Thymus (tissue), 11 donors: Measurements from ENCODE around the gene CPLANE1. TPM values are rescaled to one million over a fixed set of nuclear protein-coding genes. Genes with fewer than 3 reads are reported as not detected.

Experiments
- DNase-seq, 9 donors: peaks; one replicate each; pipeline ENCODE4 v3.0.0-alpha.2; 2013; ENCODE audit warnings: low spot score in 9 of 9, low read depth in 6 of 9, missing footprints in 1 of 9
- H3K27ac ChIP-seq, 2 donors: one replicate each; pipeline ENCODE4 v1.5.1; 2013; ENCODE audit warnings: control low read depth in 1 of 2, low read depth in 1 of 2, low read length in 1 of 2, mild to moderate bottlenecking in 1 of 2, moderate library complexity in 1 of 2
- H3K27me3 ChIP-seq, 2 donors: one replicate each; pipeline ENCODE4 v1.5.1; 2013; ENCODE audit warnings: low read length in 1 of 2; ENCODE audit not compliant: control insufficient read depth in 2 of 2, insufficient read depth in 1 of 2
- H3K36me3 ChIP-seq, 2 donors: one replicate each; pipeline ENCODE4 v1.5.1; 2013; ENCODE audit warnings: low read length in 1 of 2, mild to moderate bottlenecking in 1 of 2, moderate library complexity in 1 of 2; ENCODE audit not compliant: control insufficient read depth in 2 of 2, insufficient read depth in 2 of 2
- H3K4me1 ChIP-seq, 2 donors: one replicate each; pipeline ENCODE4 v1.5.1; 2013; ENCODE audit warnings: low read length in 2 of 2; ENCODE audit not compliant: control insufficient read depth in 2 of 2, insufficient read depth in 2 of 2
- H3K4me3 ChIP-seq, 2 donors: one replicate each; pipeline ENCODE4 v1.5.1; 2013; ENCODE audit warnings: low read length in 2 of 2, control low read depth in 1 of 2, mild to moderate bottlenecking in 1 of 2
- H3K9me3 ChIP-seq, 2 donors: one replicate each; pipeline ENCODE4 v1.5.1; 2013; ENCODE audit warnings: low read length in 1 of 2, mild to moderate bottlenecking in 1 of 2; ENCODE audit not compliant: control insufficient read depth in 2 of 2, insufficient read depth in 1 of 2
- WGBS: extraction: QIAGEN DNeasy Blood & Tissue Kit; methylation state at CpG from one replicate; pipeline ENCODE4 v1.1.7; 2013; 5-methylcytosine and 5-hydroxymethylcytosine counted together
- polyA plus RNA-seq: library from polyadenylated mRNA; stranded (reverse); fragments of 200-250 nt; gene quantifications from one replicate; pipeline ENCODE4 v1.2.3, GENCODE V29; 2013
- total RNA-seq: library from RNA; stranded (reverse); fragments of 120-200 nt; gene quantifications from one replicate; pipeline ENCODE4 v1.2.4, GENCODE V29; 2013
- donor health status: healthy.

Gene CPLANE1
- total and polyA plus RNA-seq, 2 donors, result 6.0 to 20.2 TPM

DNA sequence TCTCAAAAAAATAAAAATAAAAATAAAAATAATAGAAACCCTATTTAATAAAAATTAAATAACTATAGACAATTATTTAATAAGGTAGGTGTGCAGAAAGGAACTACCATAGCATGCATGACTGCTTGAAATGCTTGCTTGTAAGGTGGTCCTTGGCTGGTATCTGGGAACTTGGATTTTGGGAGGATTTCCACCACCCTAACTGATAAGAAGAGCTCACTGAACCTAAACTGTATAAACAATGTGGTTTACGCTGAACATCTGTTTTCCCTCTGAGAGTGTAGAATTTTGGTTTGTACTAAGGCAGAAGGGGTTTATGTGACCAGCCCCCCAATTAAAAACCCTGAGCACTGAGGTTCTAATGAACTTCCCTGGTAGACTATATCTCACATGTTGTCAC is 31.2 kb downstream of the CPLANE1 start:
- DNase-seq, result no peak
- Histone ChIP-seq H3K36me3 (peaks cover 15 to 34% of the 10 kb centered on the region in 2 donors), H3K4me1 (peaks cover 3 to 7% of the 10 kb centered on the region in 2 donors), H3K27me3 (no peaks in the 10 kb centered on the region), H3K4me3 (no peak overlapping the region), H3K27ac (no peak overlapping the region), H3K9me3 (no peaks in the 10 kb centered on the region)
- WGBS, result 100% methylated on average over 1 of the region's 1 CpG

DNA sequence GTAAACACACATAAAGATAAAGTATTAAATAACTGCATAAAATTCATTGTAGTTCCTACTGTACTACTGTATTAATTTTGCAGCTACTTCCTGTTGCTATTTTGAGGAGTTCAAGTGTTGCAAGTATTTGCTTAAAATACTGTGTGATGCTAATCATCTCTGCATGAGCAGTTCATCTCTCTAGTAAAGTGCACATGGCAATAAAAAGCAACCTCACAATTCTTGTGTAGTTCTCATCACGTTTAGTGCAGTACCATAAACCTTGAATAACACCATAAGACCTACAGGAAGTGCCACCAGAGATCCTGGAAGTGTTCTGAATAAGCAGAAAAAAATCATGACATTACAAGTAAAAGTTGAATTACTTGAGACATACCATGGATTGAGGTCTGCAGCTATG is 34.6 kb downstream of the CPLANE1 start:
- peak in 5 of 9 donors; percentile 8 to 43 (median 16) for DNase-seq
- H3K36me3 ChIP-seq, result peaks cover 23 to 28% of the 10 kb centered on the region in 2 donors
- no peaks in the 10 kb centered on the region for H3K9me3 ChIP-seq
- H3K27ac ChIP-seq, result peak overlapping the region in 1 of 2 donors; percentile 50
- no peak overlapping the region for H3K4me3 ChIP-seq
- no peaks in the 10 kb centered on the region for H3K27me3 ChIP-seq
- peaks cover 3 to 7% of the 10 kb centered on the region in 2 donors for H3K4me1 ChIP-seq
- WGBS, result 22% methylated on average over 1 of the region's 1 CpG

DNA sequence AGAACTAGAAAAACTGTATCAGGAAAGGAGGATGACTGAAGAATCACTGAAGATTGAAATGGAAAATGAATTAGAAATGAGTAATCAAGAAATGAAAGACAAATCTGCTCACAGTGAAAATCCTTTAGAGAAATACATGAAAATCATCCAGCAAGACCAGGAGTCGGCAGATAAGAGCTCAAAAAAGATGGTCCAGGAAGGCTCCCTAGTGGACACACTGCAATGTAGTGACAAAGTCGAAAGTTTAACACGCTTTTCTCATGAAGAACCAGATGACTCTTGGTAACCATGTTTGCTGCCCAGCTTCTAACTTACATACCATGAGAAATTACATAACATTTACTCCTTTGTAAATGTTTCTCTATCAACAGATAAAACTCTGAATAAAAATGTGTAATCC is 37.1 kb downstream of the CPLANE1 start:
- Histone ChIP-seq H3K4me1 (peaks cover 3 to 7% of the 10 kb centered on the region in 2 donors), H3K9me3 (no peaks in the 10 kb centered on the region), H3K36me3 (peaks cover 19 to 21% of the 10 kb centered on the region in 2 donors), H3K27ac (no peak overlapping the region), H3K4me3 (no peak overlapping the region), H3K27me3 (no peaks in the 10 kb centered on the region)
- WGBS, result 97% methylated on average over 3 of the region's 3 CpGs
- DNase-seq, result no peak

DNA sequence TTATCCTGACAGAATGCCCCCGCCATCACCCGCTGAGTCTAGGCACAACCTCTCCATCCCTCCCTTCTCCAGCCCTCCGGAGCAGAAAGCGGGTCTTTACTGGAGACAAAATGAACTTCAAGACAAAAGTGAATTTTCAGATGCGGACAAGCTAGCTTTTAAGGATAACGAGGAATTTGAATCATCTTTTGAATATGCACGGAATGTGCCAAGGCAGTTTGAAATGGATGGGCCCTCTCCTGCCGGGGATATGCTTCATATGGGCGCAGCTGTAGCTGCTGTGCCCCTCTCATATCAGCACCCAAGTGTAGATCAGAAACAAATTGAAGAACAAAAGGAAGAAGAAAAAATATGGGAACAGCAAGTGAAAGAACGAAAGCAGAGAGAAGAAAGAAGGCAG is 37.5 kb downstream of the CPLANE1 start:
- WGBS, result 91% methylated on average over 10 of the region's 10 CpGs
- Histone ChIP-seq H3K4me1 (peaks cover 3 to 7% of the 10 kb centered on the region in 2 donors), H3K4me3 (no peak overlapping the region), H3K27me3 (no peaks in the 10 kb centered on the region), H3K36me3 (peaks cover 17 to 19% of the 10 kb centered on the region in 2 donors), H3K9me3 (no peaks in the 10 kb centered on the region), H3K27ac (no peak overlapping the region)
- DNase-seq, result no peak

GRCh38 chr5:37208883-37209797 is 40.0 kb downstream of the CPLANE1 start:
- DNase-seq, result peak in 1 of 9 donors; percentile 2
- Histone ChIP-seq H3K4me3 (peak overlapping the region; percentile 24 to 27), H3K9me3 (no peaks in the 10 kb centered on the region), H3K27ac (no peak overlapping the region), H3K27me3 (no peaks in the 10 kb centered on the region), H3K4me1 (peaks cover under 1 to 1% of the 10 kb centered on the region in 2 donors), H3K36me3 (peaks cover 16 to 24% of the 10 kb centered on the region in 2 donors)
- WGBS, result 73% methylated on average over 32 of the region's 32 CpGs

DNA sequence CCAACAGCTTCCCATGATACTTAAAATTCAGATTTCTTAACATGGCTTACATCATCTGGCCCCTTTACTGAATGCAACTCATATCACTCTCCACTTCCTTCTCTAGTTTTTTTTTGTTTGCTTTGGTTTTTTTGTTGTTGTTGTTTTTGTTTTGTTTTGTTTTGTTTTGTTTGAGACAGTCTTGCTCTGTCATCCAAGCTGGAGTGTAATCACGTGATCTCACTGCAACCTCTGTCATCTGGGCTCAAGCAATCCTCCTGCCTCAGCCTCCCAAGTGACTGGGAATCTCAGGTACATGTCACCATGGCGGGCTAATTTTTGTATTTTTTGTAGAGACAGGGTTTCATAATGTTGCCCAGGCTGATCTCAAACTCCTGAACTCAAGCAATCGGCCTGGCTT is 41.4 kb downstream of the CPLANE1 start:
- H3K36me3 ChIP-seq, result peaks cover 13 to 26% of the 10 kb centered on the region in 2 donors
- DNase-seq, result no peak
- 97% methylated on average over 3 of the region's 3 CpGs for WGBS
- H3K9me3 ChIP-seq, result no peaks in the 10 kb centered on the region
- H3K4me1 ChIP-seq, result no peaks in the 10 kb centered on the region
- no peak overlapping the region for H3K27ac ChIP-seq
- H3K27me3 ChIP-seq, result no peaks in the 10 kb centered on the region
- H3K4me3 ChIP-seq, result no peak overlapping the region

- DNase-seq, result no peak
- WGBS, result 98% methylated on average over 2 of the region's 2 CpGs
- Histone ChIP-seq H3K9me3 (no peaks in the 10 kb centered on the region), H3K36me3 (peaks cover 11 to 19% of the 10 kb centered on the region in 2 donors), H3K4me3 (no peak overlapping the region), H3K4me1 (no peaks in the 10 kb centered on the region), H3K27ac (no peak overlapping the region), H3K27me3 (no peaks in the 10 kb centered on the region)
Observed at GRCh38 chr5:37206736-37207135, 42.4 kb downstream of the CPLANE1 start.

DNA sequence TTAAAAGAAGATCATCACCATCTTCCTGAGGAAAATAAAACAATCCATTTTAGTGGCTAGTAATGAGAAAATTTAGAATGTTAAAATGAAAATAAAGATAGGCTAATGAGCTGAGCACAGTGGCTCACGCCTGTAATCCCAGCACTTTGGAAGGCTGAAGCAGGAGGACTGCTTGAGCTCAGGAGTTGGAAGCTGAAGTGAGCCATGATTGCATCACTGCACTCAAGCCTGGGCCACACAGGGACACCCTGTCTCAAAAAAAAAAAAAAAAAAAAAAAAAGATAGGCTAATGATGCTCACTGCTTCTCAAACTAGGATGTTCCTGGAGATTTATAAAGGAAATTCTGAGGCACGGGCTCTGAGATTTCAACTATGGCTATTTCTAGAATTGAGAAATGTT is 50.3 kb downstream of the CPLANE1 start:
- H3K4me3 ChIP-seq, result no peak overlapping the region
- 94% methylated on average over 2 of the region's 2 CpGs for WGBS
- H3K27ac ChIP-seq, result peak overlapping the region; percentile 59 to 93
- H3K27me3 ChIP-seq, result no peaks in the 10 kb centered on the region
- H3K36me3 ChIP-seq, result peaks cover 10 to 43% of the 10 kb centered on the region in 2 donors
- no peak for DNase-seq
- H3K4me1 ChIP-seq, result peaks cover 11 to 28% of the 10 kb centered on the region in 2 donors
- H3K9me3 ChIP-seq, result peaks cover 0 to 5% of the 10 kb centered on the region in 2 donors

DNA sequence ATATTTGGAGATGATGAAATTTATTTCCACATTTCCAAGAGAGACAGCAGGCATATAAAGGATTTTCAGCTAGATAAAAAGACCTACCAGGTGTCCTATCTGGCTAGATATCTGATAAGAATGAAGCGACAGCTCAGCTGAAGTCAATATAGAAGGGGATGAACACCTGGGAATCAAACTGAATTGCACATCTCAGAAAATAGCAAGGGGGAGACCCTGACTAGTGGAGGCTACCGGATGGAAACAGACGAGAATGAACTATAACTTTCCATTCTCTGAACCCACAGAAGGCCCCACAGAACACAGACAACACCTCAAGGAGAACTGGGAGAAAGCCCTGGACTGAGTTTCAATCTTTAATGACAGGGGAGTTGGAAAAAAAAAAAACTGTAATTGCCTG is 51.1 kb downstream of the CPLANE1 start:
- H3K27ac ChIP-seq, result peak overlapping the region; percentile 37 to 93
- H3K36me3 ChIP-seq, result peaks cover 12 to 40% of the 10 kb centered on the region in 2 donors
- DNase-seq, result peak; percentile 30 to 82 (median 55)
- H3K27me3 ChIP-seq, result no peaks in the 10 kb centered on the region
- peaks cover 11 to 28% of the 10 kb centered on the region in 2 donors for H3K4me1 ChIP-seq
- peak overlapping the region in 1 of 2 donors; percentile 22 for H3K4me3 ChIP-seq
- 3% methylated on average over 3 of the region's 3 CpGs for WGBS
- peaks cover 0 to 5% of the 10 kb centered on the region in 2 donors for H3K9me3 ChIP-seq
